GM12892 (cell line): ENCODE measurements around the gene DEFB131B.
"Not testable (repeated sequence)": the region's sequence is repeated elsewhere in the genome, so short reads cannot be mapped to it uniquely, and the experiment has no call there.

Experiments used
- POLR2A ChIP-seq: IDR thresholded peaks from 2 replicates; pipeline ENCODE4 v1.6.1; 2011; ENCODE audit warnings: low read depth, low read length, control low read depth
- POLR2AphosphoS5 ChIP-seq: IDR thresholded peaks from 2 replicates; pipeline ENCODE4 v1.6.1; 2011; ENCODE audit warnings: low read depth, low read length, control low read depth
- TAF1 ChIP-seq: IDR thresholded peaks from 2 replicates; pipeline ENCODE4 v1.6.1; 2011; ENCODE audit warnings: low read depth, mild to moderate bottlenecking, control low read depth, low read length, borderline replicate concordance

DNA sequence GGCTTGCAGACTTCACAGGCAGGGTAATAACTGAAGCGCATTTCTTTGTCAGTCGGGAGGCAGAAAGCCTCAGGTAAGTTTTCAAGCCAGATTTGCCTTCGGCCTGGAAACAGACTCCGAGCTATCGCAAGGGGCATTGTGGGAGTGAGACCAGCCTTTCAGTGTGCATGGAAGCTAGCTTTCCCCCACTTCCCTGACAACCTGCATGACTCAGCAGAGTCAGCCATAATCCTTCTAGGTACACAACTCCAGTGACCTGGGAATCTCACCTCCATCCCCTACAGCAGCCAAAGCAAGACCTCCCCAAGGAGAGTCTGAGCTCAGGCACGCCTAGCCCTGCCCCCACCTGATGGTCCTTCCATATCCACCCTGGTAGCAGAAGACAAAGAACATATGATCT lies 35.5 kb upstream of the DEFB131B start:
- TF ChIP-seq POLR2A, TAF1, POLR2AphosphoS5: not testable (repeated sequence)
